A673 (cell line): ENCODE results near the gene SMPX. TPM values are rescaled to one million over a fixed set of nuclear protein-coding genes. Genes with fewer than 3 reads are reported as not detected.

Experiments used
- BruUV-seq: library from RNA; stranded (reverse); fragments of 400-500 nt; replicated peaks from 2 replicates; lab custom pipeline; 2021; lab: Mats Ljungman, UMichigan
- CTCF ChIA-PET: fragments of 300-600 bp; sonication (Branson Sonifier 250); formaldehyde crosslinking; loops from one replicate; lab custom pipeline; 2022; ENCODE audit warnings: antibody characterized with exemption; lab: Charles Lee
- POLR2A ChIA-PET: fragments of 300-600 bp; sonication (Branson Sonifier 250); formaldehyde crosslinking; loops from one replicate; lab custom pipeline; 2022; ENCODE audit warnings: antibody characterized with exemption; ENCODE audit not compliant: low non-redundant PET; lab: Charles Lee
- DNase-seq: peaks from one replicate; pipeline ENCODE4 v3.0.0-alpha.2; 2015; ENCODE audit warnings: low spot score
- H3K27ac ChIP-seq: fragments of 200-600 bp; sonication (generic); 2 replicates; pipeline ENCODE4 v1.5.1; 2016; ENCODE audit warnings: mixed run types, low read depth, mild to moderate bottlenecking, mixed read lengths, antibody characterized with exemption, low read length; ENCODE audit not compliant: poor library complexity, severe bottlenecking
- H3K27me3 ChIP-seq: fragments of 200-600 bp; sonication (generic); replicated peaks from 2 replicates; pipeline ENCODE4 v1.6.1; 2017; ENCODE audit warnings: mixed run types, low read depth, mild to moderate bottlenecking, mixed read lengths, antibody characterized with exemption, low read length; ENCODE audit not compliant: insufficient read depth, poor library complexity
- H3K36me3 ChIP-seq: fragments of 200-600 bp; sonication (generic); 2 replicates; pipeline ENCODE4 v1.6.1; 2016; ENCODE audit warnings: mixed run types, mild to moderate bottlenecking, mixed read lengths, antibody characterized with exemption, low read length; ENCODE audit not compliant: insufficient read depth, poor library complexity, severe bottlenecking
- H3K4me1 ChIP-seq: fragments of 200-600 bp; sonication (generic); 2 replicates; pipeline ENCODE4 v1.6.1; 2017; ENCODE audit warnings: mixed run types, mild to moderate bottlenecking, mixed read lengths, antibody characterized with exemption, low read length; ENCODE audit not compliant: insufficient read depth, poor library complexity, severe bottlenecking
- H3K4me3 ChIP-seq: fragments of 200-600 bp; sonication (generic); 2 replicates; pipeline ENCODE4 v1.5.1; 2016; ENCODE audit warnings: low read depth, mixed run types, mild to moderate bottlenecking, mixed read lengths, low read length; ENCODE audit not compliant: poor library complexity, severe bottlenecking
- H3K9me3 ChIP-seq: fragments of 200-600 bp; sonication (generic); 2 replicates; pipeline ENCODE4 v1.6.1; 2016; ENCODE audit warnings: mixed run types, low read depth, mild to moderate bottlenecking, mixed read lengths, antibody characterized with exemption, low read length; ENCODE audit not compliant: poor library complexity, severe bottlenecking
- CTCF ChIP-seq: fragments of 300-800, 200-600 bp; sonication (generic); conservative IDR thresholded peaks from 2 replicates; pipeline ENCODE4 v1.5.1; 2017; ENCODE audit warnings: low read depth, mild to moderate bottlenecking, antibody characterized with exemption, low read length, moderate library complexity, mixed read lengths
- EZH2 ChIP-seq: fragments of 200-600 bp; sonication (generic); IDR thresholded peaks from 2 replicates; pipeline ENCODE4 v1.6.1; 2017; ENCODE audit warnings: borderline replicate concordance, low read depth, mild to moderate bottlenecking, mixed read lengths, antibody characterized with exemption, low read length; ENCODE audit not compliant: poor library complexity, severe bottlenecking
- intact Hi-C: fragments of 100-400 bp; cut with micrococcal nuclease; formaldehyde crosslinking; loops from one replicate; pipeline ENCODE4 v1.10.0; 2022; ENCODE audit not compliant: unreplicated experiment
- total RNA-seq: library from RNA; stranded (reverse); gene quantifications from 2 replicates; pipeline ENCODE4 v1.2.3, GENCODE V29; 2021

SMPX gene
- total RNA-seq, 1 experiment from 2014 or later: not detected

GRCh38 chrX:21723814-21724213 lies 34.1 kb downstream of the SMPX start:
- BruUV-seq: no TSS peak
- intact Hi-C loops: no loop called here
- Histone ChIP-seq H3K27ac (no peak overlapping the region), H3K36me3 (no peaks in the 10 kb centered on the region), H3K9me3 (no peaks in the 10 kb centered on the region), H3K27me3 (no peaks in the 10 kb centered on the region), H3K4me1 (no peaks in the 10 kb centered on the region), H3K4me3 (no peak overlapping the region)
- ChIA-PET POLR2A (no interaction called here), CTCF (no interaction called here)
- TF ChIP-seq EZH2 (no peak), CTCF (no peak)
- DNase-seq: peak; percentile 34

GRCh38 chrX:21723084-21723483 lies 34.8 kb downstream of the SMPX start:
- peak; percentile 5 for DNase-seq
- Histone ChIP-seq H3K4me1 (no peaks in the 10 kb centered on the region), H3K27ac (no peak overlapping the region), H3K9me3 (no peaks in the 10 kb centered on the region), H3K4me3 (no peak overlapping the region), H3K27me3 (no peaks in the 10 kb centered on the region), H3K36me3 (no peaks in the 10 kb centered on the region)
- intact Hi-C loops: no loop called here
- BruUV-seq: no TSS peak
- POLR2A ChIA-PET: interaction anchor here (0.6 kb wide), 1 partner anchor 24 kb away, joined by 5 read pairs; no protein-coding TSS in a partner anchor
- TF ChIP-seq EZH2: no peak
- TF ChIP-seq CTCF: no peak
- CTCF ChIA-PET: no interaction called here

GRCh38 chrX:21721195-21721594 lies 36.7 kb downstream of the SMPX start:
- intact Hi-C loops: no loop called here
- DNase-seq: no peak
- no TSS peak for BruUV-seq
- ChIA-PET CTCF (no interaction called here), POLR2A (no interaction called here)
- no peaks in the 10 kb centered on the region for H3K4me1 ChIP-seq
- no peak overlapping the region for H3K27ac ChIP-seq
- no peaks in the 10 kb centered on the region for H3K36me3 ChIP-seq
- TF ChIP-seq EZH2 (no peak), CTCF (no peak)
- no peaks in the 10 kb centered on the region for H3K27me3 ChIP-seq
- H3K4me3 ChIP-seq: no peak overlapping the region
- H3K9me3 ChIP-seq: no peaks in the 10 kb centered on the region
